Stimulated activated CD4-positive, alpha-beta T cell treated with anti-CD3 and anti-CD28 coated beads, Interleukin-1b, Interleukin-23, amount 100 ng/mL, for 24 hours (primary cell): ENCODE data around the gene ADNP2.

ENCODE experiments used
- DNase-seq, 4 experiments: peaks; one replicate each; pipeline ENCODE4 v3.0.0-alpha.2; 2020; ENCODE audit warnings: low read depth in 4 of 4, low spot score in 1 of 4

Gene ADNP2

GRCh38 chr18:80188643-80189530 lies 79.8 kb downstream of the ADNP2 start:
- no peak for DNase-seq

- no peak for DNase-seq
Measured at GRCh38 chr18:80189531-80189865, 80.4 kb downstream of the ADNP2 start.
